ENCODE results near the gene DERL3.

The DERL3 gene

GRCh38 chr22:23790819-23791737 is 47.7 kb downstream of the DERL3 start:
- no peak for TF ChIP-seq CTCF (IDR thresholded peaks at IDR 0.05)

GRCh38 chr22:23789638-23790037 is 49.2 kb downstream of the DERL3 start:
- no peak for TF ChIP-seq CTCF (IDR thresholded peaks at IDR 0.05)

- no peak for TF ChIP-seq CTCF (IDR thresholded peaks at IDR 0.05)
These were observed 49.7 kb downstream of the DERL3 start for GRCh38 chr22:23789121-23789520.

- no peak for TF ChIP-seq CTCF (IDR thresholded peaks at IDR 0.05)
These were observed 50.9 kb downstream of the DERL3 start for GRCh38 chr22:23787910-23788309.

- TF ChIP-seq CTCF (IDR thresholded peaks at IDR 0.05): no peak
These were observed 51.3 kb downstream of the DERL3 start for GRCh38 chr22:23787600-23787896.

- TF ChIP-seq CTCF (IDR thresholded peaks at IDR 0.05): no peak
These were observed 51.8 kb downstream of the DERL3 start, which contains the start of gene SMARCB1 for GRCh38 chr22:23786752-23787599. Gene SMARCB1, plus strand, starts transcription at chr22:23786966. Its CDS starts 204 bp downstream, at chr22:23787170.

- no peak for TF ChIP-seq CTCF (IDR thresholded peaks at IDR 0.05)
These were observed 52.5 kb downstream of the DERL3 start for GRCh38 chr22:23786261-23786710.

All from LNCAP (cell line).